ENCODE results near the gene SMC1B.

GRCh38 chr22:45358127-45358526 lies 55.3 kb downstream of the SMC1B start:
- no peak for TF ChIP-seq CTCF (conservative IDR thresholded peaks at IDR 0.05)
- TF ChIP-seq ZFX (IDR thresholded peaks at IDR 0.05): no peak
